OCI-LY7 (cell line): ENCODE data around the gene ELOVL1. TPM values are rescaled to one million over a fixed set of nuclear protein-coding genes. Genes with fewer than 3 reads are reported as not detected.

ENCODE experiments used
- BruUV-seq: library from RNA; stranded (reverse); fragments of 400-500 nt; replicated peaks from 2 replicates; lab custom pipeline; 2021; lab: Mats Ljungman, UMichigan
- CTCF ChIA-PET: fragments of 300-600 bp; sonication (Branson Sonifier 250); formaldehyde crosslinking; loops from one replicate; lab custom pipeline; 2022; ENCODE audit warnings: antibody characterized with exemption; ENCODE audit not compliant: unreplicated experiment; lab: Charles Lee
- POLR2A ChIA-PET: fragments of 300-600 bp; sonication (Branson Sonifier 250); formaldehyde crosslinking; loops from one replicate; lab custom pipeline; 2022; ENCODE audit warnings: antibody characterized with exemption; lab: Charles Lee
- DNase-seq: peaks from one replicate; pipeline ENCODE4 v3.0.0-alpha.2; 2015; ENCODE audit warnings: low spot score
- H2AFZ ChIP-seq: fragments of 200-600 bp; sonication (generic), shearing (Covaris generic); 2 replicates; pipeline ENCODE4 v1.6.1; 2014; ENCODE audit warnings: mild to moderate bottlenecking, antibody characterized with exemption, low read length, moderate library complexity
- H3K27ac ChIP-seq: fragments of 200-600 bp; sonication (generic); 2 replicates; pipeline ENCODE4 v1.5.1; 2014; ENCODE audit warnings: mixed run types, low read depth, mild to moderate bottlenecking, moderate library complexity, low read length, inconsistent platforms; ENCODE audit not compliant: poor library complexity, severe bottlenecking
- H3K36me3 ChIP-seq: fragments of 200-600 bp; sonication (generic); 2 replicates; pipeline ENCODE4 v1.6.1; 2014; ENCODE audit warnings: mild to moderate bottlenecking, antibody characterized with exemption, low read length, moderate library complexity, mixed read lengths; ENCODE audit not compliant: insufficient read depth
- H3K4me1 ChIP-seq: fragments of 200-600 bp; sonication (generic); 2 replicates; pipeline ENCODE4 v1.5.1; 2014; ENCODE audit warnings: mild to moderate bottlenecking, low read length; ENCODE audit not compliant: insufficient read depth, poor library complexity, severe bottlenecking
- H3K4me2 ChIP-seq: fragments of 200-600 bp; sonication (generic); 2 replicates; pipeline ENCODE4 v1.6.1; 2014; ENCODE audit warnings: mild to moderate bottlenecking, low read length
- H3K4me3 ChIP-seq: fragments of 200-600 bp; sonication (generic); 2 replicates; pipeline ENCODE4 v1.5.1; 2014; ENCODE audit warnings: mild to moderate bottlenecking, low read depth, low read length; ENCODE audit not compliant: poor library complexity, severe bottlenecking
- H3K79me2 ChIP-seq: fragments of 200-600 bp; sonication (generic); 2 replicates; pipeline ENCODE4 v1.6.1; 2016; ENCODE audit warnings: low read depth, mild to moderate bottlenecking, low read length, moderate library complexity, mixed read lengths; ENCODE audit not compliant: insufficient read depth
- H3K9me2 ChIP-seq: fragments of 200-600 bp; sonication (generic); 2 replicates; pipeline ENCODE4 v1.6.1; 2016; ENCODE audit warnings: mild to moderate bottlenecking, low read length, mixed read lengths; ENCODE audit not compliant: insufficient read depth
- H3K9me3 ChIP-seq: fragments of 200-600 bp; sonication (generic); 2 replicates; pipeline ENCODE4 v1.6.1; 2014; ENCODE audit warnings: mild to moderate bottlenecking, mixed run types, low read length, mixed read lengths
- H4K20me1 ChIP-seq: fragments of 200-600 bp; sonication (generic); 2 replicates; pipeline ENCODE4 v1.6.1; 2014; ENCODE audit warnings: mild to moderate bottlenecking, antibody characterized with exemption, low read length, moderate library complexity, mixed read lengths; ENCODE audit not compliant: insufficient read depth
- EZH2phosphoT487 ChIP-seq: fragments of 200-600 bp; sonication (generic); IDR thresholded peaks from 2 replicates; pipeline ENCODE4 v1.6.1; 2018; ENCODE audit warnings: low read depth, borderline replicate concordance, mild to moderate bottlenecking, mixed run types, antibody characterized with exemption, low read length, moderate library complexity, mixed read lengths
- intact Hi-C: fragments of 100-400 bp; cut with micrococcal nuclease; formaldehyde crosslinking; loops from one replicate; pipeline ENCODE4 v1.10.0; 2022; ENCODE audit not compliant: unreplicated experiment
- total RNA-seq, 2 experiments: library from RNA; depleted of rRNA in 1 of 2; stranded (reverse); fragments of >200 nt in 1 of 2; shearing (Covaris generic) in 1 of 2; gene quantifications; 2 replicates each; pipeline ENCODE4 v1.2.3, GENCODE V29; 2014 to 2022
- TF ChIP-seq, protein P1 (sequence below): fragments of 200-600 bp; sonication (generic); conservative IDR thresholded peaks from 2 replicates; pipeline ENCODE4 v1.5.1; 2014; ENCODE audit warnings: mild to moderate bottlenecking, antibody characterized with exemption, low read length, moderate library complexity, mixed read lengths

Gene ELOVL1
- total RNA-seq, 2 experiments from 2014 or later = 35.9 to 43.9 TPM

DNA sequence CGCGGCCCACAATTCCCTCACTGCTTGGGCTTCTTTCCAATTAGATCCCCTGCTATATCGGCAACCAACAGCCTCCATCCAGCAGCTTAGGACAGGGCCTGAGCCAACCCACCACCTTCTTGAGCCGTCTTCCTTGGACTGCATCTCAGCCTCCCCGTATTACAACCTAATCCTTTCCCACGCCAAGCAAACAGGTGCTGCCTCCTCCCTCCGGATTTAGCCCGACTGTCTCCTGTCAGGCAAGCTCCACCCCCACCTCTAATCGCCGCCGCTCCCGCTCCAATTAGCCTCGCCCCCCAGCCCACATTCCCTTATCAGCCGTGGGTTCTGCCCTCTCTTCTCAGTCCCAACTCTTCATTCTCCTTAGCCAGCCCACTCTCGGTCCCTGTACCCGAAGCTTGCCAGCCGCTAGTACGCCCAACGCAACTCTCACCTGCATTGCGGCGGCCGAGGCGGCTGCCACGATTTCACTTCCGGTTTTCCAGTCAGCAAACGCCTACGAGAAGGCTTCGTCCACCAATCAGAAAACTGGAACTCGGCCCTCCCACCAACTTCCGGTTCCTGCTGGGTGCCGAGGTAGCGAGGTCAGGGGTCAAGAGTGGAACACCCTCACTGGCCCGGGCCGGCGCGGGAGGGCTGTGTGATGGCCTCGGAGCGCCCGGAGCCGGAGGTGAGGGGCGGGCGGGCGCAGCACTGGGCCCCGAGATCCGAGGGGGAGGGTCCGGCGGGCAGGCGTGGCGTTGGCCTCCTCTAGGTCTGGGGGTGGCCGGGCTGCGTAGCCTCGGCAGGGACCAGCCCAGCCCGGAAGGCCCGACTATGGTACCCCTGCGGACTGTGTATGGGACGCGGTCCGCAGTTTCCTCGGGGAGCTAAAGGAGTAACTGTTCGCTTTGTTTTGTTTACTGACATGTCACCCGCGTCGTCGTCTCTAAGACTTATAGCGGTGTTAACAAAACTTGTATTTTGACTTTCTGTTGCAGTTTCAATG lies 21.8 kb upstream of the ELOVL1 start, which contains the start of the genes MED8 and SZT2:
Gene MED8 (minus strand): TSS at position 475 of the 988 bp plus-strand sequence. CDS start 36 bp downstream, at position 439.
Gene SZT2 (plus strand): TSS at position 574 of the 988 bp plus-strand sequence. CDS start 70 bp downstream, at position 644.
- Histone ChIP-seq H3K4me3 (peak within 1 kb of the TSS; percentile 88), H3K4me1 (peaks cover 25% of the 10 kb centered on the region), H2AFZ (peak within 1 kb of the TSS; percentile 75), H3K79me2 (peaks cover 27% of the 10 kb centered on the region), H3K36me3 (peaks cover 31% of the 10 kb centered on the region), H3K4me2 (peak within 1 kb of the TSS; percentile 95), H3K9me3 (no peaks in the 10 kb centered on the region), H3K27ac (peak within 1 kb of the TSS; percentile 15), H3K9me2 (no peaks in the 10 kb centered on the region), H4K20me1 (no peaks in the 10 kb centered on the region)
- BruUV-seq = TSS peak; percentile 77
- peak; percentile 95 for DNase-seq
- POLR2A ChIA-PET = interaction anchor here (0.7 to 4.1 kb wide), 5 partner anchors 12 to 261 kb away, joined by 3 to 13 read pairs (median 3); partner anchors contain the start of genes ELOVL1 and KDM4A
- TF ChIP-seq, protein P1, sequence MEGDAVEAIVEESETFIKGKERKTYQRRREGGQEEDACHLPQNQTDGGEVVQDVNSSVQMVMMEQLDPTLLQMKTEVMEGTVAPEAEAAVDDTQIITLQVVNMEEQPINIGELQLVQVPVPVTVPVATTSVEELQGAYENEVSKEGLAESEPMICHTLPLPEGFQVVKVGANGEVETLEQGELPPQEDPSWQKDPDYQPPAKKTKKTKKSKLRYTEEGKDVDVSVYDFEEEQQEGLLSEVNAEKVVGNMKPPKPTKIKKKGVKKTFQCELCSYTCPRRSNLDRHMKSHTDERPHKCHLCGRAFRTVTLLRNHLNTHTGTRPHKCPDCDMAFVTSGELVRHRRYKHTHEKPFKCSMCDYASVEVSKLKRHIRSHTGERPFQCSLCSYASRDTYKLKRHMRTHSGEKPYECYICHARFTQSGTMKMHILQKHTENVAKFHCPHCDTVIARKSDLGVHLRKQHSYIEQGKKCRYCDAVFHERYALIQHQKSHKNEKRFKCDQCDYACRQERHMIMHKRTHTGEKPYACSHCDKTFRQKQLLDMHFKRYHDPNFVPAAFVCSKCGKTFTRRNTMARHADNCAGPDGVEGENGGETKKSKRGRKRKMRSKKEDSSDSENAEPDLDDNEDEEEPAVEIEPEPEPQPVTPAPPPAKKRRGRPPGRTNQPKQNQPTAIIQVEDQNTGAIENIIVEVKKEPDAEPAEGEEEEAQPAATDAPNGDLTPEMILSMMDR = no peak
- TF ChIP-seq EZH2phosphoT487 = no peak
- intact Hi-C loops = loop anchor here (1.0 kb wide), 1 partner anchor 21 kb away; the partner anchor contains the start of gene ELOVL1
- CTCF ChIA-PET = interaction anchor here (0.7 kb wide), 1 partner anchor 13 kb away, joined by 3 read pairs; no protein-coding TSS in a partner anchor

DNA sequence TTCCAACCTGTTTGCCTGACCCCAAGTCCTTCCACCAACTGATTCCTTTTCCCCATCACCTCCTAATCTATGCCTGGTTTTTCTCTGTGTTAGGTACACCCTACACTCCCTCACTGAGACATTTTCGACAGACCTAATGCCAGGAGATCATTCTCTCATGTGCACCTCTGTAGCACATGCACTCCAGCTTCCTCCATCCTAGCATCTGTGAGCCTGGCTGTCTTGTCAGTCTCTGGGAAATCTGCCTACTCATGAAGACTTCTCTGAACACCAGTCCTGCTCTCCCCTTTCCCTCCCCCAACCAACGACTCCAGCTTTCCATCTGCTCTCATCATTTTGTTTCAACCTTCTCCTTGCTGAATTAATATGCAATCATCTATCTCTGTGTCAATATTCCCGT lies 20.8 kb upstream of the ELOVL1 start:
- Histone ChIP-seq H3K9me3 (no peaks in the 10 kb centered on the region), H3K4me3 (peak overlapping the region; percentile 88), H3K79me2 (peaks cover 27% of the 10 kb centered on the region), H3K27ac (no peak overlapping the region), H3K4me1 (peaks cover 25% of the 10 kb centered on the region), H3K36me3 (peaks cover 42% of the 10 kb centered on the region), H2AFZ (no peak overlapping the region), H3K4me2 (peak overlapping the region; percentile 95), H4K20me1 (no peaks in the 10 kb centered on the region), H3K9me2 (no peaks in the 10 kb centered on the region)
- DNase-seq = no peak
- intact Hi-C loops = loop anchor here (1.0 kb wide), 1 partner anchor 20 kb away; the partner anchor contains the start of gene ELOVL1
- ChIA-PET POLR2A (interaction anchor here (0.7 to 4.1 kb wide), 3 partner anchors 11 to 262 kb away, joined by 3 to 13 read pairs (median 3); partner anchors contain the start of genes ELOVL1 and KDM4A), CTCF (no interaction called here)
- TF ChIP-seq, protein P1 = no peak
- TF ChIP-seq EZH2phosphoT487 = no peak
- no TSS peak for BruUV-seq
